Loucy (cell line): ENCODE data around the gene AADACL4.

Experiments used
- CTCF ChIP-seq: fragments of 200-600 bp; sonication (generic); conservative IDR thresholded peaks from 2 replicates; pipeline ENCODE4 v1.5.1; 2014; ENCODE audit warnings: mild to moderate bottlenecking, antibody characterized with exemption, low read length
- EZH2phosphoT487 ChIP-seq: fragments of 200-600 bp; IDR thresholded peaks from 2 replicates; pipeline ENCODE4 v1.6.1; 2018; ENCODE audit warnings: antibody characterized with exemption, mild to moderate bottlenecking, moderate library complexity, borderline replicate concordance

GRCh38 chr1:12604986-12605385, 38.9 kb upstream of the AADACL4 start:
- no peak for TF ChIP-seq CTCF
- TF ChIP-seq EZH2phosphoT487, result no peak
